Neural cell (in vitro differentiated cells): Measurements from ENCODE around the gene GPD1. TPM values are rescaled to one million over a fixed set of nuclear protein-coding genes. Genes with fewer than 3 reads are reported as not detected.

ENCODE experiments used
- H2AFZ ChIP-seq: fragments of 200-600, 300-800 bp; sonication (generic), shearing (Covaris generic); 2 replicates; pipeline ENCODE4 v1.6.0; 2014; ENCODE audit warnings: low read depth, mild to moderate bottlenecking, antibody characterized with exemption, low read length, moderate library complexity
- H3F3A ChIP-seq: fragments of 200-600 bp; shearing (Covaris generic); 2 replicates; pipeline ENCODE4 v1.6.1; 2016; ENCODE audit warnings: mild to moderate bottlenecking, moderate library complexity, mixed read lengths, antibody characterized with exemption, low read length; ENCODE audit not compliant: insufficient read depth, poor library complexity, severe bottlenecking
- H3K27ac ChIP-seq: fragments of 200-600, 300-800 bp; sonication (generic), shearing (Covaris generic); 2 replicates; pipeline ENCODE4 v1.5.1; 2014; ENCODE audit warnings: mild to moderate bottlenecking, low read length, moderate library complexity
- H3K27me3 ChIP-seq: fragments of 300-800, 200-600 bp; sonication (generic), shearing (Covaris generic); 2 replicates; pipeline ENCODE4 v1.6.0; 2014; ENCODE audit warnings: mild to moderate bottlenecking, low read depth, low read length, moderate library complexity; ENCODE audit not compliant: insufficient read depth
- H3K36me3 ChIP-seq: fragments of 300-800, 200-600 bp; sonication (generic), shearing (Covaris generic); 2 replicates; pipeline ENCODE4 v1.5.1; 2014; ENCODE audit warnings: mild to moderate bottlenecking, antibody characterized with exemption, low read length, moderate library complexity; ENCODE audit not compliant: insufficient read depth
- H3K4me2 ChIP-seq: fragments of 300-800, 200-600 bp; sonication (generic), shearing (Covaris generic); 2 replicates; pipeline ENCODE4 v1.6.0; 2014; ENCODE audit warnings: mild to moderate bottlenecking, low read length
- H3K4me3 ChIP-seq: fragments of 300-800, 200-600 bp; sonication (generic), shearing (Covaris generic); 2 replicates; pipeline ENCODE4 v1.5.1; 2014; ENCODE audit warnings: mild to moderate bottlenecking, low read length, moderate library complexity
- H3K79me2 ChIP-seq: fragments of 200-600 bp; shearing (Covaris generic); replicated peaks from 2 replicates; pipeline ENCODE4 v1.6.0; 2014; ENCODE audit warnings: mild to moderate bottlenecking, low read length, moderate library complexity; ENCODE audit not compliant: insufficient read depth
- H3K9ac ChIP-seq: fragments of 300-800, 200-600 bp; sonication (generic), shearing (Covaris generic); 2 replicates; pipeline ENCODE4 v1.6.1; 2016; ENCODE audit warnings: mild to moderate bottlenecking, low read length, mixed read lengths
- H3K9me2 ChIP-seq: fragments of 200-600 bp; shearing (Covaris generic); 2 replicates; pipeline ENCODE4 v1.6.1; 2016; ENCODE audit warnings: mild to moderate bottlenecking, low read length, mixed read lengths; ENCODE audit not compliant: insufficient read depth
- H3K9me3 ChIP-seq: fragments of 200-600, 300-800 bp; sonication (generic), shearing (Covaris generic); 2 replicates; pipeline ENCODE4 v1.6.1; 2016; ENCODE audit warnings: mild to moderate bottlenecking, mixed run types, low read length, moderate library complexity, mixed read lengths
- H4K20me1 ChIP-seq: fragments of 200-600 bp; shearing (Covaris generic); 2 replicates; pipeline ENCODE4 v1.6.1; 2016; ENCODE audit warnings: mild to moderate bottlenecking, mixed run types; ENCODE audit not compliant: insufficient read depth
- EP300 ChIP-seq: fragments of 450-650 bp; conservative IDR thresholded peaks from 2 replicates; pipeline ENCODE4 v1.6.1; 2014; ENCODE audit warnings: antibody characterized with exemption, mild to moderate bottlenecking, moderate library complexity; ENCODE audit not compliant: poor library complexity, severe bottlenecking
- EZH2 ChIP-seq: fragments of 200-600, 300-800 bp; shearing (Covaris generic), sonication (generic); IDR thresholded peaks from 2 replicates; pipeline ENCODE4 v1.6.1; 2014; ENCODE audit warnings: antibody characterized with exemption, low read length, borderline replicate concordance, mild to moderate bottlenecking; ENCODE audit not compliant: insufficient read depth, poor library complexity, severe bottlenecking
- MXI1 ChIP-seq: fragments of 450-650 bp; conservative IDR thresholded peaks from 2 replicates; pipeline ENCODE4 v1.6.1; 2014; ENCODE audit warnings: antibody characterized with exemption, mild to moderate bottlenecking; ENCODE audit not compliant: poor library complexity, severe bottlenecking
- POLR2AphosphoS5 ChIP-seq: IDR thresholded peaks from 2 replicates; pipeline ENCODE4 v1.6.1; 2012
- RAD21 ChIP-seq: fragments of 450-650 bp; conservative IDR thresholded peaks from 2 replicates; pipeline ENCODE4 v1.6.1; 2014; ENCODE audit warnings: antibody characterized with exemption, mild to moderate bottlenecking, moderate library complexity
- SMC3 ChIP-seq: fragments of 450-650 bp; conservative IDR thresholded peaks from 2 replicates; pipeline ENCODE4 v1.6.1; 2014; ENCODE audit warnings: antibody characterized with exemption, mild to moderate bottlenecking, moderate library complexity; ENCODE audit not compliant: poor library complexity
- TAF1 ChIP-seq: IDR thresholded peaks from 2 replicates; pipeline ENCODE4 v1.6.1; 2012; ENCODE audit warnings: low read depth
- polyA plus RNA-seq: library from polyadenylated mRNA; depleted of rRNA; stranded (reverse); fragments of >200 nt; gene quantifications from 2 replicates; pipeline ENCODE4 v1.2.3, GENCODE V29; 2014
- TF ChIP-seq, protein P1 (sequence below): fragments of 450-650 bp; IDR thresholded peaks from 2 replicates; pipeline ENCODE4 v1.5.1; 2014; ENCODE audit warnings: antibody characterized with exemption, mild to moderate bottlenecking, moderate library complexity; ENCODE audit not compliant: poor library complexity, severe bottlenecking
- TF ChIP-seq, protein P2 (sequence below): IDR thresholded peaks from 2 replicates; pipeline ENCODE4 v1.6.1; 2012; ENCODE audit warnings: borderline replicate concordance

The GPD1 gene
- polyA plus RNA-seq, 1 donor from 2014 or later, result 1.5 TPM

DNA sequence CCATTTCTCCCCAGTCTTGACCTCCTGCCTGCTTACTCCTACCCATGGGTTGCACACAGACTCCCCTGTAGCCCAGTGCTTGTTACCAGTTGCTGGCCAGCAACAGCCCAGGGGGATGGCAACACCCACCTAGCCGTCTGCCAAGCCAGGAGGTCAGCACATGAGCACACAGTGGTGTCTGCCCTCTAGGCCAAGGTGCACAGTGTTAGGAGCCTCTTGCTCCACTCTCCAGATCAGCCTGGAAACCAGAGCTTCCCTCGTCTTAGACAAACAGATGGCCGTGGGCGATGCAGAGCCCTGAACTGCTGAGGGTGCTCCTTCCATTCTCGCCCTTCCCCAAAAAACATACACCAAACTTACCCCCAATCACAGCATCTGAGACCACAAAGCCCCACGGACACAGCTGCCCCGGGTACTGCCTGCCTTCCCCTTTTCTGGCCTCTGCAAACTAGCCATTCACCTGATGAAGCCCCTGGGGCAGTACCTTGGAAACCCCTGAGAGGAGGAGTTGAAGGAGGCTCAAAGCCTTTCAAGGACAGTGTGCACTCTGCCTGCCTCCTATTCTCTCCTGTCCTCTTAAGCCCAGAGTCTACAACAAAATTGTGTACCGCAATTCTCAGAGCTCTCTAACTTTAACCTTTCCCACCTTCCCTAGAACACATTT lies 1.0 kb upstream of the GPD1 start:
- Histone ChIP-seq H3F3A (peaks cover 4% of the 10 kb centered on the region), H3K27ac (no peak overlapping the region), H4K20me1 (no peaks in the 10 kb centered on the region), H3K4me3 (no peak overlapping the region), H2AFZ (no peak overlapping the region), H3K4me2 (no peak overlapping the region), H3K36me3 (peaks cover 5% of the 10 kb centered on the region), H3K9me2 (no peaks in the 10 kb centered on the region), H3K9me3 (no peaks in the 10 kb centered on the region), H3K27me3 (no peaks in the 10 kb centered on the region), H3K9ac (no peak overlapping the region), H3K79me2 (no peaks in the 10 kb centered on the region)
- no peak for TF ChIP-seq POLR2AphosphoS5
- TF ChIP-seq EP300, result no peak
- no peak for TF ChIP-seq EZH2
- TF ChIP-seq TAF1, result no peak
- TF ChIP-seq, protein P1, sequence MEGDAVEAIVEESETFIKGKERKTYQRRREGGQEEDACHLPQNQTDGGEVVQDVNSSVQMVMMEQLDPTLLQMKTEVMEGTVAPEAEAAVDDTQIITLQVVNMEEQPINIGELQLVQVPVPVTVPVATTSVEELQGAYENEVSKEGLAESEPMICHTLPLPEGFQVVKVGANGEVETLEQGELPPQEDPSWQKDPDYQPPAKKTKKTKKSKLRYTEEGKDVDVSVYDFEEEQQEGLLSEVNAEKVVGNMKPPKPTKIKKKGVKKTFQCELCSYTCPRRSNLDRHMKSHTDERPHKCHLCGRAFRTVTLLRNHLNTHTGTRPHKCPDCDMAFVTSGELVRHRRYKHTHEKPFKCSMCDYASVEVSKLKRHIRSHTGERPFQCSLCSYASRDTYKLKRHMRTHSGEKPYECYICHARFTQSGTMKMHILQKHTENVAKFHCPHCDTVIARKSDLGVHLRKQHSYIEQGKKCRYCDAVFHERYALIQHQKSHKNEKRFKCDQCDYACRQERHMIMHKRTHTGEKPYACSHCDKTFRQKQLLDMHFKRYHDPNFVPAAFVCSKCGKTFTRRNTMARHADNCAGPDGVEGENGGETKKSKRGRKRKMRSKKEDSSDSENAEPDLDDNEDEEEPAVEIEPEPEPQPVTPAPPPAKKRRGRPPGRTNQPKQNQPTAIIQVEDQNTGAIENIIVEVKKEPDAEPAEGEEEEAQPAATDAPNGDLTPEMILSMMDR, result no peak
- TF ChIP-seq RAD21, result no peak
- TF ChIP-seq SMC3, result no peak
- TF ChIP-seq, protein P2, sequence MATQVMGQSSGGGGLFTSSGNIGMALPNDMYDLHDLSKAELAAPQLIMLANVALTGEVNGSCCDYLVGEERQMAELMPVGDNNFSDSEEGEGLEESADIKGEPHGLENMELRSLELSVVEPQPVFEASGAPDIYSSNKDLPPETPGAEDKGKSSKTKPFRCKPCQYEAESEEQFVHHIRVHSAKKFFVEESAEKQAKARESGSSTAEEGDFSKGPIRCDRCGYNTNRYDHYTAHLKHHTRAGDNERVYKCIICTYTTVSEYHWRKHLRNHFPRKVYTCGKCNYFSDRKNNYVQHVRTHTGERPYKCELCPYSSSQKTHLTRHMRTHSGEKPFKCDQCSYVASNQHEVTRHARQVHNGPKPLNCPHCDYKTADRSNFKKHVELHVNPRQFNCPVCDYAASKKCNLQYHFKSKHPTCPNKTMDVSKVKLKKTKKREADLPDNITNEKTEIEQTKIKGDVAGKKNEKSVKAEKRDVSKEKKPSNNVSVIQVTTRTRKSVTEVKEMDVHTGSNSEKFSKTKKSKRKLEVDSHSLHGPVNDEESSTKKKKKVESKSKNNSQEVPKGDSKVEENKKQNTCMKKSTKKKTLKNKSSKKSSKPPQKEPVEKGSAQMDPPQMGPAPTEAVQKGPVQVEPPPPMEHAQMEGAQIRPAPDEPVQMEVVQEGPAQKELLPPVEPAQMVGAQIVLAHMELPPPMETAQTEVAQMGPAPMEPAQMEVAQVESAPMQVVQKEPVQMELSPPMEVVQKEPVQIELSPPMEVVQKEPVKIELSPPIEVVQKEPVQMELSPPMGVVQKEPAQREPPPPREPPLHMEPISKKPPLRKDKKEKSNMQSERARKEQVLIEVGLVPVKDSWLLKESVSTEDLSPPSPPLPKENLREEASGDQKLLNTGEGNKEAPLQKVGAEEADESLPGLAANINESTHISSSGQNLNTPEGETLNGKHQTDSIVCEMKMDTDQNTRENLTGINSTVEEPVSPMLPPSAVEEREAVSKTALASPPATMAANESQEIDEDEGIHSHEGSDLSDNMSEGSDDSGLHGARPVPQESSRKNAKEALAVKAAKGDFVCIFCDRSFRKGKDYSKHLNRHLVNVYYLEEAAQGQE, result no peak

DNA sequence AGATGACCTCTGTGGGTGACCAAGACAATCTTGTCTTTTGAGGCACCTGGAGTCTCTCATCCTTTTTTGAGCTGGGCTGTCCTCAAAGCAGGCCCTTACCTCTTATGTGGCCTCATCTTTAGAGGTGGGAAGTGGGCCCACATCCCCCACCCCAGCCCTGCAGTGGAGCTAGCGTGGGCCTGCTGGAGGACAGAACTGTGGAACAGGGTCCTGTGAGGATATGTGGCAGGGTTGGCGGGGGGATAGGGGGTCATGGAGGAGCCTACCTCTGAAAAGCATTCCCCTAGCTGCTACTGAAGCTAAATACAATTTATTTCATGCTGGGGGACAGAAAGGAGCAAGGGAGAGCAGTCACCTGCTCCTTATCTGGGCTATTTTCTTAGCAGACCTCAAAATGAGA lies 457 bp upstream of the GPD1 start:
- H3K9me3 ChIP-seq, result no peaks in the 10 kb centered on the region
- no peaks in the 10 kb centered on the region for H3K9me2 ChIP-seq
- no peaks in the 10 kb centered on the region for H3K79me2 ChIP-seq
- TF ChIP-seq, protein P1, result no peak
- TF ChIP-seq POLR2AphosphoS5, result no peak
- no peak for TF ChIP-seq MXI1
- TF ChIP-seq EZH2, result no peak
- no peak for TF ChIP-seq EP300
- TF ChIP-seq SMC3, result no peak
- TF ChIP-seq, protein P2, result no peak
- no peak for TF ChIP-seq RAD21
- TF ChIP-seq TAF1, result no peak
- no peak overlapping the region for H3K4me2 ChIP-seq
- H3K27me3 ChIP-seq, result no peaks in the 10 kb centered on the region
- no peak overlapping the region for H3K4me3 ChIP-seq
- H3K27ac ChIP-seq, result no peak overlapping the region
- no peak overlapping the region for H2AFZ ChIP-seq
- peaks cover 4% of the 10 kb centered on the region for H3F3A ChIP-seq
- no peak overlapping the region for H3K9ac ChIP-seq
- H4K20me1 ChIP-seq, result no peaks in the 10 kb centered on the region
- H3K36me3 ChIP-seq, result peaks cover 5% of the 10 kb centered on the region
